Astrocyte (in vitro differentiated cells and primary cell): ENCODE results near the gene ERAL1.

Experiments
- CTCF ChIP-seq: IDR thresholded peaks from 2 replicates; pipeline ENCODE4 v1.5.1; 2011; ENCODE audit warnings: low read depth, mild to moderate bottlenecking, inconsistent platforms, low read length, moderate library complexity; ENCODE audit not compliant: insufficient read depth
- EZH2 ChIP-seq: IDR thresholded peaks from 2 replicates; pipeline ENCODE4 v1.6.1; 2012; ENCODE audit warnings: mild to moderate bottlenecking, low read length, inconsistent platforms; ENCODE audit not compliant: insufficient read depth

DNA sequence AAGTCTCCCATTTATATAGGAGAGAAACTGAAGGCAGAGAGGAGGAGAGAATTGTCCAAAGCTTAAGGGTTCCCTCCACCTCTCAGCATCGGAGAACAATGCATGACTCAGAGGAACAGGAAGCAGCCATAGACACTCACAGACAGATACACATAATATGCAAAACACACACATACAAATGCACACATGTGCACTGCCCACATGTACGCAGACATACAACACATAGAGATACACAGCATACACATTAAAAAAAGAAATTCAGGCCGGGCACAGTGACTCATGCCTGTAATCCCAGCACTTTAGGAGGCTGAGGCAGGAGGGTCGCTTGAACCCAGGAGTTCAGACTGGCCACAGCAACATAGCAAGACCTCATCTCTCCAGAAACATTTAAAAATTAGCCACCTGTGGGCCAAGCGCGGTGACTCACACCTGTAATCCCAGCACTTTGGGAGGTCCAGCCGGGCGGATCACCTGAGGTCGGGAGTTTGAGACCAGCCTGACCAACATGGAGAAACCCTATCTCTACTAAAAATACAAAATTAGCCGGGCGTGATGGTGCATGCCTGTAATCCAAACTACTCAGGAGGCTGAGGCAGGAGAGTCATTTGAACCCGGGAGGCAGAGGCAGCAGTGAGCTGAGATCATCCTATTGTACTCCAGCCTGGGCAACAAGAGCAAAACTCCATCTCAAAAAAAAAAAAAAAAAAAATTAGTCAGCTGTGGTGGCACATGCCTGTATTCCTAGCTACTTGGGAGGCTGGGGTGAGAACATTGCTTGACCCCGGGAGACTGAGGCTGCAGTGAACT is 11.3 kb downstream of the ERAL1 start:
- no peak for TF ChIP-seq CTCF
- no peak for TF ChIP-seq EZH2
